GM12874 (cell line): ENCODE measurements around the gene AADAT.

Source experiments
- CTCF ChIP-seq: IDR thresholded peaks from 2 replicates; pipeline ENCODE4 v1.5.1; 2011; ENCODE audit warnings: low read depth, mild to moderate bottlenecking, control low read depth, low read length, moderate library complexity; ENCODE audit not compliant: insufficient read depth

AADAT gene

DNA sequence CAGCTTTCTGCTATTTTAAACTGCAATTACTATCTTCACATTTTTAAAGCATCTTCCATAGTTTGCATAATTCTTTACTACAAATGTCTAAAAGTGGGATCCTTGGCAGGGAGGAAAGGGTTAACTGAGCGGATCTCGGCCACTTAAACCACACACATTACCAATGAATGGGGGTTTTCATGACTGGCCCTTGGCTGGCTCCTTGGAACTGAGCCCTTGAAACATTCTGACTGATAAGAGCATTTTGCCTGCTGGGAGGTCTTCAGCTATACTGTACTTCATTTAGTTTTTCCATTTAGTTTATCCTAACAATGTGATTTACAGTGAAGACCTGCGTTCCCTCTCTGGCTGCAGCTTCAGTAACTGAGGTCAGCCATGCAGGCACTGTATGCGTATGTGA is 31.9 kb downstream of the AADAT start:
- TF ChIP-seq CTCF, result no peak

GRCh38 chr4:170052919-170053318 is 36.8 kb downstream of the AADAT start:
- TF ChIP-seq CTCF, result no peak

DNA sequence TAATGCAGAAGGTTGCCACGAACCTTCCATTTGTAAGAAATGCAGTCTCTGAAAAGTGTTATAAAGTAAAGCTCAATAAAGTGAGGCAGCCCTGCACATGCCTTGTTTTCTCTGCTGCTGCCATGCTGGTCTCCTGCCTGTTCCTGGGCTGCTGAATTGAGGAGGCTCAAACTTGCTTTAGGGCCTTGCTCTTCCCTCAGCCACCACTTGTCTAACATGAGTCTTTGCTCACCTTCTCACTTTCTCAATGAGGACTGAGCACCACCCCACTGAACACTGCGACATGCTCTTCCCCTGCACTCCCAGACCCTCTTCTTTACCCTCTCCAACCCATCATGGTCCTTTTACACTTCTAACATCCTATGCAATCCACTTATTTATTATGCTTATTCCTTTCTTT is 38.4 kb downstream of the AADAT start:
- TF ChIP-seq CTCF, result no peak

GRCh38 chr4:170049766-170050165 is 40.0 kb downstream of the AADAT start:
- TF ChIP-seq CTCF, result no peak

GRCh38 chr4:170047771-170048354 is 41.9 kb downstream of the AADAT start:
- peak; percentile 56; the same call in 1 of the 2 replicates for TF ChIP-seq CTCF

DNA sequence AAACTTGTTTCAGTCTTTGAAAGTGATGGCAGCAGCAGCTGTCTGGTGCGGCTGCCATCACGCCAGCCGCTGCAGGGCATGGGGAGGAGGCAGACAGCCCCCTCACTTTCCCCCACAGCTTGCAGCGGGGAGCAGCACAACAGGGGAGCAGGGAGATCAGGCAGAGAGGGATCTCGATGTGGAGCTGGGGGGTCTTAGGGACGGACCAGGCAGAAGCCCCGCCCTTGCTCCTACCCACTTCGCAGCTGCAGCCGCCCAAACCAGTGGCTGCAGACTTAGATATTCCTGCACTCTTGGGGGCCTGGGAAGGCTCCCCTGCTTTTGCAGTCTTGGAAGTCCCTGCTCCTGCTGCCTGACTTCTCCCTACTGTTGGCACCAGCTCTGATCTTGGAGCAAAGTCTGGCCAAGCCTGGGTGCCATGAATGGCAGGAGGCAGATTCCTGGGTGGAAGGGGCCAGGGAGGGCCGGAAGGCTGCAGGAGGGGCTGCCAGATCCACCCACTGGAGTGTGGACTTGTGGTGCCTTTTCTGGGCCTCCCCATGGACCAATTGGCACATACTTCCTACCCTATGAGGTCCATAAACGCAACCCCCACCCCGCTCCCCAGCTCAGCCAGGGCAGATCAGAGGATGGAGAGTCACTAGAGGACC is 49.6 kb downstream of the AADAT start:
- no peak for TF ChIP-seq CTCF

- TF ChIP-seq CTCF, result no peak
These were observed 51.0 kb downstream of the AADAT start for GRCh38 chr4:170038769-170039168.

GRCh38 chr4:170038232-170038631 is 51.5 kb downstream of the AADAT start:
- no peak for TF ChIP-seq CTCF
